ENCODE data around the gene CACHD1.
"Not testable (repeated sequence)": the region's sequence is repeated elsewhere in the genome, so short reads cannot be mapped to it uniquely, and the experiment has no call there.

CACHD1 gene

GRCh38 chr1:64599242-64599641 is 129.3 kb downstream of the CACHD1 start:
- no peak for DNase-seq

DNA sequence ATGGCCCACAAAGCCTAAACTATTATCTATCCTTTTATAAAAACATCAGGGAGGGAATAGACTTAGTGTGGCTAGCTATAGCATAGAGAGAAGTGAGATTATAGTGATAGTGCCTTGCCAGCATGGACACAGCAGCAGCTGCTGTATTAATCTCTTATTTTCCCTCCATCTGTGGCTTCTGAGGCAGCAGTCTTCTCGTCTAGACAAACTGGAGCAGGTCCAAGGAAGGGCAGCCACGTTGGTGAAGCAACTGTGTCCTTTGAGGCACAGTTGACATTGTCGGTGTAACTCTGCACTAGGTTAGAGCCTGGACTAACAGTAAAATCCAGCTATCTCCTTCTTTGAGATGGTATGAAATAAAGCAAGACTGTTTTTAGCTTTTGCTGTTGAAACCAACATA is 131.3 kb downstream of the CACHD1 start:
- no peak for DNase-seq

DNA sequence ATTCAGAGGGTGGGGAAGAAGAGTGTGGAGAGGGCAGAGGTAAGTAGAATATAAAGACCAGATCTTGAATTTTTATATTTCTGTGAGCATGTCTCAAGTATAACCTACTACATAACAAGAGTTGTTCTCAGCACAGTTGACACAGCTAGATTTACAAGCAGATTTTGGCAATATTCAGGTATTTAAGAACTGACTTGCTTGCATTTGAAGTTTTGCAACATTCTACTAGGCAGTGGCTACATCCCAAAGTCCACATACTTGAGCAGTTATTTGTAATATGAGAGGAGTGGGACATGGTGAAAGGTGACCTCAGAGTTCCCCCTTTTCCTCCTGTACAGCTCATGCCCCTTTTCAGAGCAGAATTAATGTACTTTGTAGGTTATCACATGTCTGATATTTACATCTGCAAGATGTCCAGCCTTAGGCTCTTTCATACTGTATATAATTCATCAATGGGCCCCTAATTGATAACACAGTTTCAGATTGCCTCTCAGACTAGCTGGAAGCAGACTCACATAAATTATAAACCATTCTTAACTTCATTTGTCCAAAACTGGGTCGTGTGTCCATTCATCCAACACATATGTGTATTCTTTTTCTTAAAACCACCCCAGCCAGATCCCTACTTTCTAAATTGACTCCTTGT is 138.2 kb downstream of the CACHD1 start:
- no peak for DNase-seq

DNA sequence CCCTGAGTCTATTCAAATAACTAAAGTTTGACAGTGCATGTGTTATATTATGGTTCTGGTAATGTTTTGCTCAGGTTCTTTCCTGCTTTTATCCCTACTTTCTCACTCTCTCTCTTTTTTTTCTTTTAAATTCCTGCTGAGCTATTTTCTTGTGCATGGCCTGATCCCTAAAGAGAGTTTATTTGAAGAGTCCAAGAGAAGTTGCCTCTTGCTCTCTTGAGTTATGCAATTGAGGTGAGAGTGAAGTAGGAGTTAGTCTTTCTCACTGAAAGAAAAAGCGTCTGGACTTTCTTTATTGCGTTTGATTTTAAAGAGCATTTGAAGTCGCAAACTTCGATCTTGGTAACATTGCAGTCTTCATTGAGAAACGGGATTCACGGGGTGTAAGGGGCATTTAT is 138.7 kb downstream of the CACHD1 start:
- DNase-seq: no peak

GRCh38 chr1:64610950-64611349 is 141.0 kb downstream of the CACHD1 start:
- not testable (repeated sequence) for DNase-seq

DNA sequence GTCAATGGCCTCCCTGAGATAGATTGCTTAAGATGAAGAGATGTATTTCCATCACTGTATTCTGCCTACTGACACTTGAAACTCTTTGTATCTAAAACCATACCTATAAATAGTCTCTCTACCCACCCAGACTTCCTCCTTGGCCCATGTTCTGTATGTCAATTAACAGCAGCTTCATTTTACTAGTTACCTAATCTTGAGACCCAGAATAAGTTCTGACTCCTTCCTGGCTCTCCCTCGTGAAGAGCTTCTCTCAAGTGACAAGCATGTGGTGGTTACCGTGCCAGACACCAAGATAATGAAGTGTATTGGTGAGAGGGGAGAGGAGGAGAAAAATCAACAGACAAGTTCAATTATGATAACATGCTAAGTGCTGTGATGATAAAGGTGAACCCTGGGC is 146.1 kb downstream of the CACHD1 start:
- DNase-seq: no peak

DNA sequence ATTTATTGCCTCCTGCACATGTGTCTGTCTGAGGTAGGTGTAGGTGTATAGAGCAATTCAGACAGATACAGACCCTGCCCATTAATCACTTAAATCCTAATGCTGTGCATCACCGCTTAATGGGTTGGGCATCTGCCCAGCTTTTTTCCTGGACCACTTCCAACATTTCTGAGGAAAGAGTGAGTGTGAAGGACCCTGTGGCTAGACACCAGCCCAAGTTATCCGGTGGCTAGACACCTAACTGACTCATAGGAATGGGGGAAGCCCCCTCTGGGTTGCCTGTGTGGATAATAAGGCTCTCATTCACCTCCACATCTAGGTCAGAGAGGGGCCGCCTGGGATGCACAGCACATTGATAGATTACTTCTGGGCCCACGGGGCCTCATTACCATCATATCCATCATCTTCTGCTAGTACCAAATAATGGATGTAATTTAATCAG is 153.8 kb downstream of the CACHD1 start:
- DNase-seq: no peak

DNA sequence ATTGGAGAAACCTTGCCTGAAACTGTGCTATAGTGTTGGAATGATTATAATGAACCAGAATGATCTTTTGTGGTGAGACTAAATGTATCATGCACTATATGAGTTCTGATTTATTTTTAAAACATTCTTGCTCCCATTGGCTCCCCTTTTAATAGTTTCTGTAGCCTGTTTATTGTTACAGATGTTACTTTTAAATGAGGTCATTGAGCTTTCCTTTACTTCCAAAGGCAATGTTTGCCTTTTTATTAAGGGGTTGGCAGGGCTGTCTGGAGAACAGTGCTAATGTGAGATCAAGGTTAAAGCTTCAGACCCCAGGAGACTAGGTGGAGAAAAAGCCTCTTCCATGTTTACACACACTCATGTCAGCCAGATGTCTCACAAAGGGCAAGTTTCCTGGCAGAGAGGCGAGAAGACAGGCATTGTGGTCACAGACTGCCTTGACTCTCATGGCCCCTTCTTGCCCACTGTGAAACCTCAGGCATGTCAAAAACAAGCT is 154.3 kb downstream of the CACHD1 start:
- no peak for DNase-seq

DNA sequence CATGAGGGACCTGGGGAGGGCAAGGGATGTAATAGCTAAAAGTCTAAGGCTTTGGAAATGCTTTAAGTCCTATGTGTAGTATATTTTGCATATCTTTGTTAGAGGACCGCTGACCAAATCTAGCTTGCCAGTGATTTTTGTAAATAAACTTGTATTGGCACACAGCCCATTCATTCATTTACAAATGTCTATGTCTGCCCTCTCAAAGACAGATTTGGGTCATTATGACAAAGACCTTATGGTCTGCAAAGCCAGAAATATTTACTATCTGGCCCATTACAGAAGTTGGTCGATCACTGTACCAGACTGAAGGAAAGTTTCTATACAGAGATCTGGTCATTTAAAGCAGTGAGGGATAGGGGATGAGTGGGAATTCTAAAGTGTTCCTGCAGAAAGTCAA is 154.9 kb downstream of the CACHD1 start:
- DNase-seq: no peak

- DNase-seq: no peak
These were observed 160.7 kb downstream of the CACHD1 start for GRCh38 chr1:64630611-64631010.

DNA sequence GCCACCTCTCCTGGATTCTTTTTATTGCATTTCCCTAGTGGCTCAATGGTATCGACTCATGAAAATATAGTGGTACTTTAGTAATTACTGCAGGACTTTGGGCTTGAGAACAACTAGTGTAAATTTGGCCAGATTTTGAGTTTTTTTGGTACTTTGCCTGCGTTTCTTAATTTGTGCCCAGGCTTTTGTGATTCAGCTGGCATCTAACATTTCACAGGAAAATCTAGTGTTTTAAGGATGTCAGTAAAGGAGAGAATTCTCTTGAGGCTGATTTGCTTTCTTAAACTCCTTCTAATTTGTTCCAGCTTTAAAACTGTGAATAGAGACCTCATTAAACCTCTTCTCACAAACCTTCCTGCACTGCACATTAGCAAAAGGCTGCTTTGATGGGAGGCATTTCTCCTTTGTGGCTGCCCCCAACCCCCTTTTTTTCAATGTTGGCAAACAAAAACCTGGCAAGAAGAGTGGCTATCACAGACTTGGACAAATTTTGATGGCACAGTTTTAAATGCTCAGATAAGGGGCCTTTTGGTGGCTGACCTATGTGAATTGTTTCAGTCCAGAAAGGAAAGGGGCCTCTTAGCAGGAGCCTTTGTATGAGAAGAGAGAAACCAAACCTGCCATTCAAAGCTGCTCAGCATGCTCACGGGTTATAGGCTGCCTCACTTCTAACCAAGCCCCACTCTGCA is 161.6 kb downstream of the CACHD1 start:
- no peak for DNase-seq

- DNase-seq: no peak
These were observed 163.0 kb downstream of the CACHD1 start for GRCh38 chr1:64632936-64633335.

DNA sequence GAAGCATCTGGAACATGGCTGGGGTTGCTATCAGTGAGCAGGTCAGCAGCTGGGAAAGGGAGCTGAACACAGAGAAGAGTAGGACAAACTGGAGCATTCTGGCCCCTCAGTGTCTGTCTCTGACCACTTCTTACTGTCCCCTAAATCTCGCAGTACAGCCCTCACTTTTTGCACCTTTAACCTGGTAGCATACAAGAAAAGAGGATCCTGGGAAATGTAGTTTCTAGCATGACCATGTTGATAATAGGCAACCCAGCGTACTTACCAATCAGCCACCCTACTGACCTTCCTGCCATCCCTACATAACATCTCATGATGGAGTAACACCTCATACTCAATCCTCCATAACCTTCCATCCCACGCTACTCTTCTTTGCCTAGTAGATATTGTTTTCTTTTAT is 175.8 kb downstream of the CACHD1 start:
- no peak for DNase-seq

- DNase-seq: no peak
These were observed 180.5 kb downstream of the CACHD1 start for GRCh38 chr1:64650411-64650810.

GRCh38 chr1:64651841-64652240 is 181.9 kb downstream of the CACHD1 start:
- DNase-seq: no peak

- DNase-seq: no peak
These were observed 183.5 kb downstream of the CACHD1 start for GRCh38 chr1:64653466-64653865.

- DNase-seq: no peak
These were observed 184.8 kb downstream of the CACHD1 start for GRCh38 chr1:64654519-64655341.

DNA sequence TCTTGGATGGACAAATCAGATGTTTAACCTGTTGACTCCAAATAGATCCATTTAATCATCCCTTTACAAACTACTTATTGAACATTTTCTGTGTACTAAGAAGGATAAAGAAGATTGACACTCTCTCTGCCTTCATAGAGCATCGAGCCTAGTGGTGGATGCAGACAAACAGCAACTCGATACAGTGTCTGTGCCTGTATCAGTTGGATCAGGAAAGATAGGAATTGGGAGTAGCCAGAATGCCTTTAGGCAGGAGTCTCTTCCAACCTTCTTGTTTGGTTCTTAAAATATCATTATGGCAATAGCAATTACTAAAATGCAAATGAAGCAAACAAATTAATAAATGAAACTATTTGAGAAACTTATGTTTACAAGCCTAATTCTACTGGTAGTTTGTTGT is 185.9 kb downstream of the CACHD1 start:
- DNase-seq: no peak

- no peak for DNase-seq
These were observed 189.7 kb downstream of the CACHD1 start for GRCh38 chr1:64659478-64660138.

DNA sequence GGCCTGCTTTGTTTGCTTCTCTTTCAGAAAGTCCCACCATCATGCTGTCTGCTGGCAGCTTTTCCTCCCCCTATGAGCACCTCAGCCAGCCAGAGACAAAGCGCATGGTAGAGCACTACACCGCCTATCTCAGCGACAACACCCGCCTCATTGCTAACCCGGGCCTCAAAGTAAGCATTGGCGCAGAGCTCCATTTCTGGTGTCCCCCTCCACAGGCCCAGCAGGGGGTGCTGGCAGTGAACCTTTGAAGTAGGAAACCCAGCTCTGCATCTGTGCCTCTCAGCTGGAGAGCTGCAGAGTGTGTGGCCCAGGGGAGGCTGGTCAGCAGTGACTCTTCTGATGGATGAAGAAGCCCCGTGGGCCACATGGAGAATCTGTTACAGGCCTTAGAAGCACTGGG is 193.7 kb downstream of the CACHD1 start:
- DNase-seq: no peak

DNA sequence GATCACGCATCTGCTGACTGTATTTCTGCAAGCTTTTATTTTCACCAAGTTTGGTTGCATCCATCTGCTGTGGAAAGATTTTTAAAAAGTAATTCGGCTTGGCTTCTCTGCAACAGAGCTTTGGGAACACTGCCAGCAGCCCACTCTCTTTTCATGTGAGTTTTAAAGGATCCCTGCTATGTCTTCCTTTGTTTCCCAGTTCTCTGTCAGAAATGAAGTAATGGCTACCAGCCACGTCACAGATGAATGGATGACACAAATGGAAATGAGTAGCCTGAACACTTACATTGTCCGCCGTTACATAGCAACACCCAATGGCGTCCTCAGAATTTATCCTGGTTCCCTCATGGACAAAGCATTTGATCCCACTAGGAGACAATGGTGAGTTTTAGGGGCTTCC is 194.4 kb downstream of the CACHD1 start:
- no peak for DNase-seq

- DNase-seq: no peak
These were observed 199.3 kb downstream of the CACHD1 start for GRCh38 chr1:64669098-64669675.

All from activated CD4-positive, CD25-positive, alpha-beta regulatory T cell (primary cell).